Activated CD4-positive, alpha-beta T cell treated with anti-CD3 and anti-CD28 coated beads for 24 hours (primary cell): ENCODE measurements around the gene RCOR1.

Experiments used
- DNase-seq, 2 donors: peaks; one replicate each; pipeline ENCODE4 v3.0.0-alpha.2; 2020; ENCODE audit warnings: low read depth in 2 of 2

RCOR1 gene

DNA sequence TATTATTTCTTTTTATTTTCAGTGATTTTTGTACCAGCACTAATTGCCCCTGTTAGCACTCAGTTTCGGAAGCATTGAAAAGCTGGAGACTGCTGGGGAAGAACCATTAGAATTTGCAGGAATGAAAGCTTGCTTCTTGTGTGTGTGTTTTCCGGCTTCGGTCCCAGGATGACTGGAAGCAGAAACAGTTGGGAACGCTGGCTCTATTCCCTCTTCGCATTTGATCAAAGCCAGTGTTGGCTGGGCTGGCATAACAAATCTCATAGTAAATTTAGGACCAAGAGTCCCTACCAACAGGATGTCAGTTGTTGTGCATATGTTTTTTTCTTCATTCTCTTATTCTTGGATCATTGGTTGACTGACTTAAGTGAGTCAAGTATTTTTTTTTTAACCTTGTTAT lies 131.2 kb downstream of the RCOR1 start:
- DNase-seq = no peak

GRCh38 chr14:102726191-102726949 lies 133.9 kb downstream of the RCOR1 start:
- no peak for DNase-seq

- DNase-seq = no peak
Measured at GRCh38 chr14:102727336-102728095, 135.1 kb downstream of the RCOR1 start.

DNA sequence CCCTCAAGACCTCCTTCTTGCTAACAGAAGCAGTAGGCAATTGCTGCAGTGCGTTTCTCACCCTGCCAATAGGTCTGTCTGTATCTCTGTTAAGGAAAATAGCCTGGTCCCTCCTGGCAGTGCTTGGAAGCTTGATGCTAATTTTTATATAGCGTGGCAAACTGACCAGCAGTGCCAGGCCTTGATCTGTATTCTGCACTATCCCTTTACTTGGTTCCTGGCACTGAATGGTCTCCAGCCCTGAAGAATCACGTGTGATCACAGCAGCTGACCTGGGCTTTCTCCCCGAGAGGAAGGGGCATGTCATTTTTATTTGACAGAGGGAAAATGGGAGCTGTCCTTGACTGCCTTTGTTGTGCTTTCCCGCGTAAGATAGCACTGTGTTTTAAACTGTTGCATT lies 136.1 kb downstream of the RCOR1 start:
- no peak for DNase-seq

DNA sequence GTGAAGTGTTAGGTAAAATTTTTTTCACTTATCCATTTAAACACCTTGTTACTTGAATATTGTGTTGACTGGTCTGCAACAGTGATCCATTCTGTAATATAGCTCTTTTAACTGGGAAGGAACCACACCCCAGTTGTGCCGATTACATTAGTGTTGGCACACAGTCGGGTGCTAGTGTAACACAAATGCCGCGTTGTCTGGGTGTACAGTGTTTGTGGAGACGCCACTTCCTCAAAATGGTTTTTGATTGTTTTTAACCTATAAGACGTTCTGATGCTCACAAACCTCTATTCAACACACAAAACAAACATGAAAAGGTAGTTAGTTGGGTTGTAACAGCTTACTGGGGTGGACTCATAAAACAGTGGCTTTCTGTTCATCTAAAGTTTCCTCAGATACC lies 136.8 kb downstream of the RCOR1 start:
- no peak for DNase-seq

GRCh38 chr14:102729825-102730224 lies 137.4 kb downstream of the RCOR1 start:
- no peak for DNase-seq

GRCh38 chr14:102731101-102731870 lies 138.8 kb downstream of the RCOR1 start:
- DNase-seq = no peak

- no peak for DNase-seq
Measured at GRCh38 chr14:102731871-102732800, 139.7 kb downstream of the RCOR1 start.

- no peak for DNase-seq
Measured at GRCh38 chr14:102732924-102733323, 140.5 kb downstream of the RCOR1 start.

- DNase-seq = no peak
Measured at GRCh38 chr14:102733326-102733725, 140.9 kb downstream of the RCOR1 start.

DNA sequence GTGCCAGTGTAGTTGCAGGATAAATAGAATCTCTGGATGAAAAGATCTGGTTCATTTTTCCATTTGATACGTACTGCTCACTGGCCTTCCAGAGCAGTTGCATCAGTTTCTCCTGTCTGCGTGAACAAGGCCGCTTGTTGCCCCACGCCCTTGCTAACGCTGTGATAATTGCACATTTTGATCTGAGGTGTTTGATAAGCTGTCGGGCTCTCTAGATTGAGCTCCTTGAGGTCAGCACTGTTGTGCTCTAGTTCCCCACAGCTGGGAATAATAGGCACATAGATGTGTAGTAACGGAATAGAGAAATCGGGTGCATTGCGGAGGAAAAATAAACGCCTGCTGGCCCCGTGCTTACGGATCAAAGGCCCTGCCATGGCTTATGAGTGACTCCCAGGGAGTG lies 142.0 kb downstream of the RCOR1 start:
- DNase-seq = no peak

- DNase-seq = no peak
Measured at GRCh38 chr14:102736956-102737355, 144.5 kb downstream of the RCOR1 start.

DNA sequence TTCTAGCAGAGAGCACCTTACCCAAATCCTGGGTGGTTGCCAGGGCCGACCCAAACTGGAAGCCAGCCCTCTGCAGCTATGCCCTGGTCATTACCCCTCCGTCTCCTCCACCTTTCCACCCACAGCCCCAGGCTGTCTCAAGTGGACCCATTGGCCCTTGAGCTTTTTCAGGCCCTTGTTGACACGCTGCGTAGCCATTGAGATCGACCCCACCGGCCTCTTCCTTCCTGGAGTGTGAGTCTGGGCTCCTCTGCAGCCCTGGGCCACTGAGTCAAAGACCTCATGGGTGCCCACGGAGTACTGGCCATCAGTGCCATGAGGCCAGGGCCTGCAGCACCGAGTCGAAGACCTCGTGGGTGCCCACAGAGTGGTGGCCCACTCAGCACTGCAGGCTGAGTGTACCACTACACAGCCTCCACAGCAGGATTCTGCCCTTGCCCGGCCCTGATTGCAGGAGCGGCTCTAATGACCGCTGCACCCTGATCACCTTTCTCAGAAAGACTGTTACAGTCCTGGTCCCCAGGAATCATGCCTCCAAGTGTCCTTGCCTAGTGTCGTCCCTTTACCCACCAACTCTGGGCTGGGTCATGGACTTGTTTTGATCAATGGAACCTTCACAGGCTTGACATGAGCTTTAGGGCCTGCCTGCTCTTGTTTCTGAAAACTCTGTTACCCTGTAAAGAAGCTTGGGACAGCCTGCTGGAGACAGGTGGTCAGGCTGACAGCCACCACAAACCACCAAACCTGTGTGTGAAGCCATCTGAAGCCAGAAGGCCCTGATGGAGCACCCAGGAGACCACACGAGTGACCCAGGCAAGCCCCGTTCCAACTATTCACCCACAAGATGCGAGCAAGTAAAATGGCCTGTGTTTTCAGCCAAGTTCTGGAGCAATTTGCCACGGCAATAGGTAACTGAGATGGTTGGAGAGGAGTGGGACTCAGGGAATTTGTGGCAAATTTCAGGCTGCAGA lies 145.2 kb downstream of the RCOR1 start:
- DNase-seq = no peak

GRCh38 chr14:102738373-102739189 lies 146.1 kb downstream of the RCOR1 start:
- DNase-seq = no peak

DNA sequence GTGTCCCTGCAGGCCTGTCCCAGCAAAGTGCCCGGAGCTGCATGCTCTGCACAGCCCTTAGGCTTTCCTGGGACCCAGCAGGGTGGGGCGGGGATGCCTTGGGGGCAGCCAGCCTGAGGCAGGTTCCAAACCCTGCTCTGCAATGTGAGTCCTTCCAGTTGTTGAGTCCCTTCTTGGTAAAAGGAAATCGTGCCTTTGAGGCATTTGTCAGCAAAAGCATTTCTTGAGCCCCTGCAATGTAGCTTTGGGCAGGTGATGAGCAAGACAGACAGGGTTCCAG lies 146.7 kb downstream of the RCOR1 start:
- DNase-seq = no peak

GRCh38 chr14:102746634-102747438 lies 154.4 kb downstream of the RCOR1 start:
- DNase-seq = no peak

- no peak for DNase-seq
Measured at GRCh38 chr14:102748806-102749205, 156.4 kb downstream of the RCOR1 start.

- no peak for DNase-seq
Measured at GRCh38 chr14:102749393-102750305, 157.2 kb downstream of the RCOR1 start.
